ENCODE measurements around the gene FNDC3B.

DNA sequence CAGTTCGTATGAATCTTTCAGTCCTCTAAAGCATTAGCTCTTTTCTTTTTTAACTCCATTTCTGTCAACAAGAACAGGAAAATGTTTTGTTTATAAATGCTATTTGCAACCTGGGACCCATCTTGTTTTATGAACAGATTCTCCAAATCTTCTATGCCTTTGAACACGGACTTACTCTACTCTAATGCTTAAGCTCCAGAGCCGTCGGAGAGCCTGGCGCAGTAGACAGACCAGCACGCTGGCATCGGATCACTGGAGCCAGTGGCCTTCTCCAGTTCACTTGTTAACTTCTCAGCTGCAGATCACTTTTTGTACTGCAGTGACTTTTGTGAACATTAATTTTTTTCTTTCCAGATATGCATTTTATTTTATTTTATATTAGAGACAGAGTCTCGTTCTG is 286.1 kb downstream of the FNDC3B start:
- TF ChIP-seq CTCF (IDR thresholded peaks at IDR 0.05; ENCODE audit: insufficient read depth, low read length, poor library complexity, severe bottlenecking) (no peak), EZH2phosphoT487 (conservative IDR thresholded peaks at IDR 0.05; ENCODE audit: low read length) (no peak)

All from SU-DHL-6 (cell line).